Keratinocyte (primary cell): ENCODE results near the gene DPP10. TPM values are rescaled to one million over a fixed set of nuclear protein-coding genes. Genes with fewer than 3 reads are reported as not detected.

Experiments
- DNase-seq: peaks from one replicate; pipeline ENCODE4 v3.0.0-alpha.2; 2011; ENCODE audit warnings: low read depth, missing footprints, low spot score
- FAIRE-seq: peaks from 2 replicates; lab custom pipeline; 2011; peaks lifted over from hg19 to GRCh38; lab: Jason Lieb, UNC
- H2AFZ ChIP-seq: 2 replicates; pipeline ENCODE4 v1.6.0; 2012; ENCODE audit warnings: low read length, control low read depth, inconsistent platforms; ENCODE audit not compliant: control insufficient read depth
- H3K27ac ChIP-seq: 2 replicates; pipeline ENCODE4 v1.5.1; 2011; ENCODE audit warnings: low read length; ENCODE audit not compliant: control insufficient read depth, insufficient read depth
- H3K27me3 ChIP-seq: 3 replicates; pipeline ENCODE4 v1.6.0; 2011; ENCODE audit warnings: low read length; ENCODE audit not compliant: control insufficient read depth, insufficient read depth; ENCODE audit errors: extremely low read depth
- H3K36me3 ChIP-seq, 2 experiments: 2 replicates in 1 of 2; 3 replicates in 1 of 2; pipeline ENCODE4 v1.5.1; 2011; ENCODE audit warnings: low read length in 2 of 2, mild to moderate bottlenecking in 1 of 2; ENCODE audit not compliant: control insufficient read depth in 2 of 2, insufficient read depth in 2 of 2; ENCODE audit errors: extremely low read depth in 1 of 2
- H3K4me1 ChIP-seq: 3 replicates; pipeline ENCODE4 v1.5.1; 2011; ENCODE audit warnings: low read length; ENCODE audit not compliant: control insufficient read depth, insufficient read depth; ENCODE audit errors: extremely low read depth
- H3K4me2 ChIP-seq: 3 replicates; pipeline ENCODE4 v1.6.0; 2011; ENCODE audit warnings: low read depth, low read length; ENCODE audit not compliant: control insufficient read depth, insufficient read depth; ENCODE audit errors: extremely low read depth
- H3K4me3 ChIP-seq, 3 experiments: fragments of 200-600 bp in 1 of 3; sonication (generic) in 1 of 3; 2 replicates in 2 of 3; 3 replicates in 1 of 3; pipeline ENCODE4 v1.5.1; 2011 to 2016; ENCODE audit warnings: low read length in 3 of 3, mild to moderate bottlenecking in 3 of 3, control low read depth in 2 of 3, inconsistent platforms in 1 of 3, low read depth in 1 of 3, mixed read lengths in 1 of 3, mixed run types in 1 of 3, moderate library complexity in 1 of 3; ENCODE audit not compliant: control insufficient read depth in 2 of 3, insufficient read depth in 2 of 3; ENCODE audit errors: extremely low read depth in 1 of 3
- H3K79me2 ChIP-seq: 2 replicates; pipeline ENCODE4 v1.6.0; 2012; ENCODE audit warnings: low read length; ENCODE audit not compliant: control insufficient read depth, insufficient read depth
- H3K9ac ChIP-seq: 3 replicates; pipeline ENCODE4 v1.6.0; 2011; ENCODE audit warnings: low read length; ENCODE audit not compliant: control insufficient read depth, insufficient read depth; ENCODE audit errors: extremely low read depth
- H3K9me1 ChIP-seq: 3 replicates; pipeline ENCODE4 v1.6.0; 2011; ENCODE audit warnings: low read length; ENCODE audit not compliant: control insufficient read depth, insufficient read depth; ENCODE audit errors: extremely low read depth
- H3K9me3 ChIP-seq: 2 replicates; pipeline ENCODE4 v1.5.1; 2012; ENCODE audit warnings: low read depth, low read length; ENCODE audit not compliant: control insufficient read depth
- H4K20me1 ChIP-seq: 3 replicates; pipeline ENCODE4 v1.6.0; 2011; ENCODE audit warnings: low read length; ENCODE audit not compliant: control insufficient read depth, insufficient read depth; ENCODE audit errors: extremely low read depth
- EZH2 ChIP-seq: IDR thresholded peaks from one replicate; pipeline ENCODE4 v1.6.1; 2012; ENCODE audit warnings: inconsistent platforms, mild to moderate bottlenecking, low read length, moderate library complexity
- dilution Hi-C: fragments of 300-500 bp; cut with MboI; formaldehyde crosslinking; loops from one replicate; pipeline ENCODE4 v1.7.0; 2020; ENCODE audit warnings: low sequenced_read_pairs; ENCODE audit not compliant: extremely low pct_ligation_motif_present
- polyA plus RNA-seq, 5 experiments: library from polyadenylated mRNA; depleted of rRNA in 3 of 5; stranded (reverse) in 3 of 5; stranded (forward) in 1 of 5; unstranded in 1 of 5; fragments of >200 nt; gene quantifications; 1 replicate in 1 of 5; 2 replicates in 3 of 5; 3 replicates in 1 of 5; pipeline versions ENCODE4 v1.2.1 to v1.2.3, GENCODE V29; 2011 to 2012; ENCODE audit warnings: missing spikeins in 2 of 5, low read depth in 1 of 5, low replicate concordance in 1 of 5
- TF ChIP-seq, protein P1 (sequence below), 3 experiments: IDR thresholded peaks in 1 of 3; conservative IDR thresholded peaks in 1 of 3; optimal IDR thresholded peaks in 1 of 3; 2 replicates in 2 of 3; 3 replicates in 1 of 3; pipeline versions ENCODE3 to v1.5.1; 2011; ENCODE audit warnings: low read length in 3 of 3, mild to moderate bottlenecking in 3 of 3, moderate library complexity in 2 of 3, control low read depth in 1 of 3, inconsistent platforms in 1 of 3; ENCODE audit not compliant: insufficient read depth in 2 of 3; ENCODE audit errors: extremely low read depth in 1 of 3

The DPP10 gene
- polyA plus RNA-seq, 1 donor (not counting 4 experiments of a cell fraction or from before 2014, with no cell fraction given), result not detected

DNA sequence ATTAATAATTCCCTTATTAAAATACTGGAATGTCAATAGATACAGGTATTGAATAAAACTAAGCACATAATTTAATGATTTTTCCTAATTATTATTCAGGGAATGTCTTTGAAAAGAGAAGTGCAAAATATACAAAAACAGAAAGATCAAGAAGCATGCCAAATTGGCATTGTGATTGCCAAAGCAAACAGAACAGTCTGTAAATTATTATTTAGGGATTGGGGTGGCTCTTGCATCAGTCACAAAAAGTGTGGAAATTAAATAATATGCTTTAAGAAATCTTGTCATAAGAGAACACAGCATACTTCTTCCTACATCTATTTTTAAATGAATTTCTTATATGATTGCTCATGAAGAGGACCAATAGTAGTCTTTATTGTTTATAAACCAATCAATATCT is 1211.9 kb downstream of the DPP10 start:
- DNase-seq (no peak), FAIRE-seq (no peak)
- no peaks in the 10 kb centered on the region for H3K9me1 ChIP-seq
- H3K4me3 ChIP-seq, result no peak overlapping the region
- H3K9me3 ChIP-seq, result no peaks in the 10 kb centered on the region
- H3K79me2 ChIP-seq, result no peaks in the 10 kb centered on the region
- H3K4me2 ChIP-seq, result no peak overlapping the region
- no peak overlapping the region for H2AFZ ChIP-seq
- H3K27me3 ChIP-seq, result no peaks in the 10 kb centered on the region
- H3K9ac ChIP-seq, result no peak overlapping the region
- no peaks in the 10 kb centered on the region for H3K4me1 ChIP-seq
- TF ChIP-seq, protein P1, sequence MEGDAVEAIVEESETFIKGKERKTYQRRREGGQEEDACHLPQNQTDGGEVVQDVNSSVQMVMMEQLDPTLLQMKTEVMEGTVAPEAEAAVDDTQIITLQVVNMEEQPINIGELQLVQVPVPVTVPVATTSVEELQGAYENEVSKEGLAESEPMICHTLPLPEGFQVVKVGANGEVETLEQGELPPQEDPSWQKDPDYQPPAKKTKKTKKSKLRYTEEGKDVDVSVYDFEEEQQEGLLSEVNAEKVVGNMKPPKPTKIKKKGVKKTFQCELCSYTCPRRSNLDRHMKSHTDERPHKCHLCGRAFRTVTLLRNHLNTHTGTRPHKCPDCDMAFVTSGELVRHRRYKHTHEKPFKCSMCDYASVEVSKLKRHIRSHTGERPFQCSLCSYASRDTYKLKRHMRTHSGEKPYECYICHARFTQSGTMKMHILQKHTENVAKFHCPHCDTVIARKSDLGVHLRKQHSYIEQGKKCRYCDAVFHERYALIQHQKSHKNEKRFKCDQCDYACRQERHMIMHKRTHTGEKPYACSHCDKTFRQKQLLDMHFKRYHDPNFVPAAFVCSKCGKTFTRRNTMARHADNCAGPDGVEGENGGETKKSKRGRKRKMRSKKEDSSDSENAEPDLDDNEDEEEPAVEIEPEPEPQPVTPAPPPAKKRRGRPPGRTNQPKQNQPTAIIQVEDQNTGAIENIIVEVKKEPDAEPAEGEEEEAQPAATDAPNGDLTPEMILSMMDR (optimal IDR thresholded peaks at IDR 0.05 in 1 of 3, IDR thresholded peaks at IDR 0.05 in 1 of 3, conservative IDR thresholded peaks at IDR 0.05 in 1 of 3; ENCODE audit: extremely low read depth in 1 of 3, insufficient read depth in 2 of 3, low read length in 3 of 3), result no peak
- TF ChIP-seq EZH2, result no peak
- dilution Hi-C loops, result no loop called here
- H3K36me3 ChIP-seq, result no peaks in the 10 kb centered on the region
- no peak overlapping the region for H3K27ac ChIP-seq
- H4K20me1 ChIP-seq, result no peaks in the 10 kb centered on the region

DNA sequence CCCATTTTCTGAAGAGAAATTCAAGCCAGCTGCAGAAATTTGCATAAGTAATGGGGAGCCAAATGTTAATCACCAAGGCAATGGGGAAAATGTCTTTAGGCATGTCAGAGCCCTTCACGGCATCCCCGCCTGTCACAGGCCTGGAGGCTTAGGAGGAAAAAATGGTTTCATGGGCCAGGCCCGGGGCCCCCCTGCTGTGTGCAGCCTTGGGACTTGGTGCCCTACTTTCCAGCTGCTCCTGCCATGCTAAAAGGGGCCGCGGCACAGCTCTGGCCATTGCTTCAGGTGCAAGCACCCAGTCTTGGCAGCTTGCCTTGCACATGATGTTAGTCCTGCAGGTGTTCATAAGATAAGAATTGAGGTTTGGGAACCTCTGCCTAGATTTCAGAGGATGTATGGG is 1235.7 kb downstream of the DPP10 start:
- no peaks in the 10 kb centered on the region for H3K36me3 ChIP-seq
- H3K9me3 ChIP-seq, result peaks cover 3% of the 10 kb centered on the region
- H3K4me3 ChIP-seq, result no peak overlapping the region
- no peak for DNase-seq
- H3K4me1 ChIP-seq, result no peaks in the 10 kb centered on the region
- H2AFZ ChIP-seq, result no peak overlapping the region
- no peak for TF ChIP-seq EZH2
- no peak overlapping the region for H3K9ac ChIP-seq
- no peaks in the 10 kb centered on the region for H3K27me3 ChIP-seq
- H3K27ac ChIP-seq, result no peak overlapping the region
- no peaks in the 10 kb centered on the region for H3K79me2 ChIP-seq
- dilution Hi-C loops, result no loop called here
- no peak for FAIRE-seq
- no peaks in the 10 kb centered on the region for H3K9me1 ChIP-seq
- no peaks in the 10 kb centered on the region for H4K20me1 ChIP-seq
- no peak overlapping the region for H3K4me2 ChIP-seq

DNA sequence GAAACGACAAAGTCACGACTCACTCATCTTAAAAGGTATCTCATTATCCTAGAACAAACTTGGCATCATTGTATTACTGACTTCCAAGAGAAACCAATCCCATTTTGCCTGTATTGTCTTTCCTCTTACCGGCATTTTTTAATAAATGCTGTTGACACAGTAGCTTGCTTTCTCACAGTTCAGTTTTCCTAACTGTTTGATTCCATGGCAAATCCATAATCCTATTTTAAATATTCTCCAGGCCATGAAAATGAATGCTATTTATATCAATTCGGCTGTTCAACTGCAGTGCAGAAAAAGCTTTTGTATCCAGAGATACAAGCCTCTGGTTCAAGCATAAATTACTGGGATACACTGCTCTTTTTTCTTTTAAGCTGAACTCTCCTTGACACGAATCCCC is 1241.9 kb downstream of the DPP10 start:
- dilution Hi-C loops, result no loop called here
- H3K4me3 ChIP-seq, result no peak overlapping the region
- H2AFZ ChIP-seq, result no peak overlapping the region
- H3K9ac ChIP-seq, result no peak overlapping the region
- H3K27me3 ChIP-seq, result no peaks in the 10 kb centered on the region
- TF ChIP-seq, protein P1 (optimal IDR thresholded peaks at IDR 0.05 in 1 of 3, IDR thresholded peaks at IDR 0.05 in 1 of 3, conservative IDR thresholded peaks at IDR 0.05 in 1 of 3; ENCODE audit: extremely low read depth in 1 of 3, insufficient read depth in 2 of 3, low read length in 3 of 3), result no peak
- no peak for TF ChIP-seq EZH2
- peaks cover 2% of the 10 kb centered on the region for H3K9me3 ChIP-seq
- DNase-seq (no peak), FAIRE-seq (no peak)
- H3K27ac ChIP-seq, result no peak overlapping the region
- no peak overlapping the region for H3K4me2 ChIP-seq
- no peaks in the 10 kb centered on the region for H3K36me3 ChIP-seq
- no peaks in the 10 kb centered on the region for H3K4me1 ChIP-seq
- H3K9me1 ChIP-seq, result no peaks in the 10 kb centered on the region
- no peaks in the 10 kb centered on the region for H3K79me2 ChIP-seq
- no peaks in the 10 kb centered on the region for H4K20me1 ChIP-seq
